ENCODE results near the gene SLC37A1. TPM values are rescaled to one million over a fixed set of nuclear protein-coding genes. Genes with fewer than 3 reads are reported as not detected.

Gene SLC37A1
- total RNA-seq, 1 donor from 2014 or later = 60.2 TPM

- Mint-ChIP-seq H3K4me1 (ENCODE audit: low read depth) (peaks cover 4% of the 10 kb centered on the region), H3K36me3 (ENCODE audit: insufficient read depth) (no peaks in the 10 kb centered on the region), H3K9me3 (ENCODE audit: low read depth) (peaks cover 5% of the 10 kb centered on the region), H3K27ac (peak overlapping the region; percentile 17), H3K4me3 (ENCODE audit: low read depth) (no peak overlapping the region), H3K27me3 (no peaks in the 10 kb centered on the region)
- DNase-seq (ENCODE audit: low spot score, unreplicated experiment) = no peak
- no peak for TF ChIP-seq CTCF (IDR thresholded peaks at IDR 0.05; ENCODE audit: unreplicated experiment)
Measured at GRCh38 chr21:42481169-42481568, 32.5 kb upstream of the SLC37A1 start.

GRCh38 chr21:42484966-42485365, 28.7 kb upstream of the SLC37A1 start:
- Mint-ChIP-seq H3K36me3 (ENCODE audit: insufficient read depth) (no peaks in the 10 kb centered on the region), H3K27me3 (peaks cover 3% of the 10 kb centered on the region), H3K9me3 (ENCODE audit: low read depth) (peaks cover 5% of the 10 kb centered on the region), H3K27ac (no peak overlapping the region), H3K4me1 (ENCODE audit: low read depth) (peaks cover 4% of the 10 kb centered on the region), H3K4me3 (ENCODE audit: low read depth) (no peak overlapping the region)
- TF ChIP-seq CTCF (IDR thresholded peaks at IDR 0.05; ENCODE audit: unreplicated experiment) = no peak
- DNase-seq (ENCODE audit: low spot score, unreplicated experiment) = no peak

- no peak for DNase-seq (ENCODE audit: low spot score, unreplicated experiment)
- peaks cover 3% of the 10 kb centered on the region for H3K27me3 Mint-ChIP-seq
- no peak for TF ChIP-seq CTCF (IDR thresholded peaks at IDR 0.05; ENCODE audit: unreplicated experiment)
- H3K27ac Mint-ChIP-seq = no peak overlapping the region
- H3K4me1 Mint-ChIP-seq (ENCODE audit: low read depth) = peaks cover 4% of the 10 kb centered on the region
- H3K4me3 Mint-ChIP-seq (ENCODE audit: low read depth) = no peak overlapping the region
- H3K36me3 Mint-ChIP-seq (ENCODE audit: insufficient read depth) = no peaks in the 10 kb centered on the region
- H3K9me3 Mint-ChIP-seq (ENCODE audit: low read depth) = peaks cover 5% of the 10 kb centered on the region
Measured at GRCh38 chr21:42486072-42486471, 27.6 kb upstream of the SLC37A1 start.

GRCh38 chr21:42486531-42486930, 27.1 kb upstream of the SLC37A1 start:
- Mint-ChIP-seq H3K27me3 (peaks cover 3% of the 10 kb centered on the region), H3K27ac (no peak overlapping the region), H3K36me3 (ENCODE audit: insufficient read depth) (no peaks in the 10 kb centered on the region), H3K4me3 (ENCODE audit: low read depth) (no peak overlapping the region), H3K4me1 (ENCODE audit: low read depth) (peaks cover 4% of the 10 kb centered on the region), H3K9me3 (ENCODE audit: low read depth) (peaks cover 1% of the 10 kb centered on the region)
- no peak for TF ChIP-seq CTCF (IDR thresholded peaks at IDR 0.05; ENCODE audit: unreplicated experiment)
- no peak for DNase-seq (ENCODE audit: low spot score, unreplicated experiment)

- DNase-seq (ENCODE audit: low spot score, unreplicated experiment) = no peak
- no peaks in the 10 kb centered on the region for H3K36me3 Mint-ChIP-seq (ENCODE audit: insufficient read depth)
- H3K27ac Mint-ChIP-seq = no peak overlapping the region
- H3K27me3 Mint-ChIP-seq = peaks cover 3% of the 10 kb centered on the region
- peaks cover 7% of the 10 kb centered on the region for H3K4me1 Mint-ChIP-seq (ENCODE audit: low read depth)
- TF ChIP-seq CTCF (IDR thresholded peaks at IDR 0.05; ENCODE audit: unreplicated experiment) = no peak
- no peaks in the 10 kb centered on the region for H3K9me3 Mint-ChIP-seq (ENCODE audit: low read depth)
- no peak overlapping the region for H3K4me3 Mint-ChIP-seq (ENCODE audit: low read depth)
Measured at GRCh38 chr21:42489006-42489563, 24.6 kb upstream of the SLC37A1 start.
